Fibroblast of villous mesenchyme (primary cell): ENCODE data around the gene PSMB11. TPM values are rescaled to one million over a fixed set of nuclear protein-coding genes. Genes with fewer than 3 reads are reported as not detected.
A peak's percentile ranks its signal among the peaks of the same experiment; 100 is the strongest.

ENCODE experiments used
- DNase-seq: peaks from one replicate; pipeline ENCODE4 v3.0.0-alpha.2; 2010; ENCODE audit warnings: low read depth
- H3K4me3 ChIP-seq: 2 replicates; pipeline ENCODE4 v1.5.1; 2011; ENCODE audit warnings: low read depth, mild to moderate bottlenecking, low read length
- CTCF ChIP-seq: IDR thresholded peaks from 2 replicates; pipeline ENCODE4 v1.5.1; 2012; ENCODE audit warnings: low read depth, mild to moderate bottlenecking, low read length; ENCODE audit not compliant: insufficient read depth
- total RNA-seq: library from RNA; depleted of rRNA; stranded (reverse); fragments of >200 nt; gene quantifications from 2 replicates; pipeline ENCODE4 v1.2.3, GENCODE V29; 2012

The PSMB11 gene
- total RNA-seq, 1 donor, result not detected

- H3K4me3 ChIP-seq, result peak within 1 kb of the TSS; percentile 74
- DNase-seq, result peak; percentile 96
- no peak for TF ChIP-seq CTCF
Observed at GRCh38 chr14:23034498-23035302, 7.3 kb upstream of the PSMB11 start, which contains the start of gene PSMB5. TSS of gene PSMB5 (minus strand) at chr14:23034900. CDS start at chr14:23034881, 19 bp downstream.

GRCh38 chr14:23035303-23036144 is 6.5 kb upstream of the PSMB11 start:
- H3K4me3 ChIP-seq, result peak overlapping the region; percentile 74
- TF ChIP-seq CTCF, result no peak
- no peak for DNase-seq

- no peak overlapping the region for H3K4me3 ChIP-seq
- TF ChIP-seq CTCF, result no peak
- no peak for DNase-seq
Observed at GRCh38 chr14:23040100-23040499, 1.9 kb upstream of the PSMB11 start.

- no peak for TF ChIP-seq CTCF
- no peak for DNase-seq
- no peak overlapping the region for H3K4me3 ChIP-seq
Observed at GRCh38 chr14:23041729-23042128, 283 bp upstream of the PSMB11 start.

- no peak for TF ChIP-seq CTCF
- no peak for DNase-seq
Observed at GRCh38 chr14:23043145-23043544, 1.1 kb downstream of the PSMB11 start.

GRCh38 chr14:23043754-23044153 is 1.7 kb downstream of the PSMB11 start:
- TF ChIP-seq CTCF, result no peak
- H3K4me3 ChIP-seq, result no peak overlapping the region
- no peak for DNase-seq

More at GRCh38 chr14:23043145-23043544, 1.1 kb downstream of the PSMB11 start:
- no peak overlapping the region for H3K4me3 ChIP-seq
